Measurements from ENCODE around the gene NXF2B.

GRCh38 chrX:102338162-102338561, 101.6 kb downstream of the NXF2B start:
- TF ChIP-seq CTCF (IDR thresholded peaks at IDR 0.05) (no peak), POLR2A (IDR thresholded peaks at IDR 0.05; ENCODE audit: low read depth) (no peak), POLR2AphosphoS5 (IDR thresholded peaks at IDR 0.05) (no peak)

Data from esophagus muscularis mucosa (tissue), 3 donors.